Stimulated activated naive CD8-positive, alpha-beta T cell treated with anti-CD3 and anti-CD28 coated beads, Interleukin-15, Interleukin-2, amounts not matched to agents 100 ng/mL and 50 ng/mL, for 24 hours (primary cell): ENCODE results near the gene NTRK3.

Experiments used
- H3K27ac Mint-ChIP-seq: one replicate; pipeline ENCODE4 v1.8.0; 2021; ENCODE audit warnings: mild to moderate bottlenecking, mixed read lengths
- H3K27me3 Mint-ChIP-seq: one replicate; pipeline ENCODE4 v1.8.0; 2021; ENCODE audit warnings: mixed read lengths
- H3K36me3 Mint-ChIP-seq: one replicate; pipeline ENCODE4 v1.8.0; 2021; ENCODE audit warnings: low read depth, mixed read lengths
- H3K4me1 Mint-ChIP-seq: one replicate; pipeline ENCODE4 v1.8.0; 2021; ENCODE audit warnings: low read depth, mixed read lengths
- H3K4me3 Mint-ChIP-seq: one replicate; pipeline ENCODE4 v1.8.0; 2021; ENCODE audit warnings: mild to moderate bottlenecking, mixed read lengths
- H3K9me3 Mint-ChIP-seq: one replicate; pipeline ENCODE4 v1.8.0; 2021; ENCODE audit warnings: mixed read lengths

The NTRK3 gene

GRCh38 chr15:88246666-88247446 lies 9.7 kb downstream of the NTRK3 start:
- no peaks in the 10 kb centered on the region for H3K36me3 Mint-ChIP-seq
- no peaks in the 10 kb centered on the region for H3K9me3 Mint-ChIP-seq
- peaks cover 26% of the 10 kb centered on the region for H3K27me3 Mint-ChIP-seq
- H3K4me1 Mint-ChIP-seq = peaks cover 6% of the 10 kb centered on the region
- no peak overlapping the region for H3K4me3 Mint-ChIP-seq
- H3K27ac Mint-ChIP-seq = no peak overlapping the region

- no peak overlapping the region for H3K4me3 Mint-ChIP-seq
- H3K27ac Mint-ChIP-seq = no peak overlapping the region
- H3K9me3 Mint-ChIP-seq = no peaks in the 10 kb centered on the region
- no peaks in the 10 kb centered on the region for H3K36me3 Mint-ChIP-seq
- H3K27me3 Mint-ChIP-seq = peaks cover 26% of the 10 kb centered on the region
- H3K4me1 Mint-ChIP-seq = peaks cover 6% of the 10 kb centered on the region
Measured at GRCh38 chr15:88246081-88246480, 10.5 kb downstream of the NTRK3 start.

- Mint-ChIP-seq H3K27ac (no peak overlapping the region), H3K27me3 (peaks cover 26% of the 10 kb centered on the region), H3K36me3 (no peaks in the 10 kb centered on the region)
Measured at GRCh38 chr15:88243895-88244787, 12.4 kb downstream of the NTRK3 start.

GRCh38 chr15:88242586-88243555 lies 13.7 kb downstream of the NTRK3 start:
- H3K4me1 Mint-ChIP-seq = peaks cover 6% of the 10 kb centered on the region
- H3K27ac Mint-ChIP-seq = no peak overlapping the region
- peaks cover 34% of the 10 kb centered on the region for H3K27me3 Mint-ChIP-seq
- no peaks in the 10 kb centered on the region for H3K36me3 Mint-ChIP-seq
- H3K9me3 Mint-ChIP-seq = no peaks in the 10 kb centered on the region
- H3K4me3 Mint-ChIP-seq = no peak overlapping the region

More at GRCh38 chr15:88243895-88244787, 12.4 kb downstream of the NTRK3 start:
- H3K4me3 Mint-ChIP-seq = no peak overlapping the region
- no peaks in the 10 kb centered on the region for H3K9me3 Mint-ChIP-seq
- H3K4me1 Mint-ChIP-seq = peaks cover 6% of the 10 kb centered on the region

GRCh38 chr15:88241461-88241860 lies 15.1 kb downstream of the NTRK3 start:
- no peaks in the 10 kb centered on the region for H3K36me3 Mint-ChIP-seq
- H3K9me3 Mint-ChIP-seq = no peaks in the 10 kb centered on the region
- H3K4me1 Mint-ChIP-seq = peaks cover under 1% of the 10 kb centered on the region
- no peak overlapping the region for H3K4me3 Mint-ChIP-seq
- no peak overlapping the region for H3K27ac Mint-ChIP-seq
- peaks cover 27% of the 10 kb centered on the region for H3K27me3 Mint-ChIP-seq

- Mint-ChIP-seq H3K9me3 (no peaks in the 10 kb centered on the region), H3K4me1 (no peaks in the 10 kb centered on the region), H3K27ac (no peak overlapping the region), H3K27me3 (peaks cover 24% of the 10 kb centered on the region), H3K4me3 (no peak overlapping the region), H3K36me3 (no peaks in the 10 kb centered on the region)
Measured at GRCh38 chr15:88241060-88241459, 15.5 kb downstream of the NTRK3 start.

- H3K27me3 Mint-ChIP-seq = peaks cover 18% of the 10 kb centered on the region
- no peak overlapping the region for H3K27ac Mint-ChIP-seq
- H3K9me3 Mint-ChIP-seq = no peaks in the 10 kb centered on the region
Measured at GRCh38 chr15:88239594-88239993, 16.9 kb downstream of the NTRK3 start.

GRCh38 chr15:88238618-88239430 lies 17.7 kb downstream of the NTRK3 start:
- H3K36me3 Mint-ChIP-seq = no peaks in the 10 kb centered on the region
- no peaks in the 10 kb centered on the region for H3K9me3 Mint-ChIP-seq
- no peak overlapping the region for H3K4me3 Mint-ChIP-seq
- H3K27ac Mint-ChIP-seq = no peak overlapping the region
- H3K27me3 Mint-ChIP-seq = peaks cover 18% of the 10 kb centered on the region
- no peaks in the 10 kb centered on the region for H3K4me1 Mint-ChIP-seq

More at GRCh38 chr15:88239594-88239993, 16.9 kb downstream of the NTRK3 start:
- no peak overlapping the region for H3K4me3 Mint-ChIP-seq
- H3K4me1 Mint-ChIP-seq = no peaks in the 10 kb centered on the region
- no peaks in the 10 kb centered on the region for H3K36me3 Mint-ChIP-seq

GRCh38 chr15:88234711-88235110 lies 21.8 kb downstream of the NTRK3 start:
- H3K27me3 Mint-ChIP-seq = peaks cover 18% of the 10 kb centered on the region
- no peaks in the 10 kb centered on the region for H3K9me3 Mint-ChIP-seq
- H3K36me3 Mint-ChIP-seq = no peaks in the 10 kb centered on the region
- H3K4me1 Mint-ChIP-seq = no peaks in the 10 kb centered on the region
- no peak overlapping the region for H3K4me3 Mint-ChIP-seq
- no peak overlapping the region for H3K27ac Mint-ChIP-seq

GRCh38 chr15:88233921-88234320 lies 22.6 kb downstream of the NTRK3 start:
- no peaks in the 10 kb centered on the region for H3K4me1 Mint-ChIP-seq
- H3K9me3 Mint-ChIP-seq = no peaks in the 10 kb centered on the region

GRCh38 chr15:88232771-88233201 lies 23.8 kb downstream of the NTRK3 start:
- H3K4me3 Mint-ChIP-seq = no peak overlapping the region
- H3K27me3 Mint-ChIP-seq = peaks cover 9% of the 10 kb centered on the region
- no peak overlapping the region for H3K27ac Mint-ChIP-seq
- no peaks in the 10 kb centered on the region for H3K4me1 Mint-ChIP-seq
- no peaks in the 10 kb centered on the region for H3K9me3 Mint-ChIP-seq
- no peaks in the 10 kb centered on the region for H3K36me3 Mint-ChIP-seq

More at GRCh38 chr15:88233921-88234320, 22.6 kb downstream of the NTRK3 start:
- Mint-ChIP-seq H3K4me3 (no peak overlapping the region), H3K36me3 (no peaks in the 10 kb centered on the region), H3K27me3 (peaks cover 17% of the 10 kb centered on the region), H3K27ac (no peak overlapping the region)

GRCh38 chr15:88231909-88232644 lies 24.5 kb downstream of the NTRK3 start:
- H3K4me3 Mint-ChIP-seq = no peak overlapping the region
- H3K36me3 Mint-ChIP-seq = no peaks in the 10 kb centered on the region

GRCh38 chr15:88230823-88231222 lies 25.7 kb downstream of the NTRK3 start:
- no peaks in the 10 kb centered on the region for H3K36me3 Mint-ChIP-seq
- peaks cover 2% of the 10 kb centered on the region for H3K27me3 Mint-ChIP-seq
- H3K4me3 Mint-ChIP-seq = no peak overlapping the region
- no peak overlapping the region for H3K27ac Mint-ChIP-seq
- H3K9me3 Mint-ChIP-seq = no peaks in the 10 kb centered on the region
- H3K4me1 Mint-ChIP-seq = no peaks in the 10 kb centered on the region

More at GRCh38 chr15:88231909-88232644, 24.5 kb downstream of the NTRK3 start:
- no peaks in the 10 kb centered on the region for H3K4me1 Mint-ChIP-seq
- no peaks in the 10 kb centered on the region for H3K9me3 Mint-ChIP-seq
- H3K27ac Mint-ChIP-seq = no peak overlapping the region
- peaks cover 4% of the 10 kb centered on the region for H3K27me3 Mint-ChIP-seq
